Activated CD4-positive, alpha-beta T cell treated with anti-CD3 and anti-CD28 coated beads for 1 hour (primary cell): Measurements from ENCODE around the gene POU6F2.

ENCODE experiments used
- DNase-seq: peaks from one replicate; pipeline ENCODE4 v3.0.0-alpha.2; 2020

POU6F2 gene

DNA sequence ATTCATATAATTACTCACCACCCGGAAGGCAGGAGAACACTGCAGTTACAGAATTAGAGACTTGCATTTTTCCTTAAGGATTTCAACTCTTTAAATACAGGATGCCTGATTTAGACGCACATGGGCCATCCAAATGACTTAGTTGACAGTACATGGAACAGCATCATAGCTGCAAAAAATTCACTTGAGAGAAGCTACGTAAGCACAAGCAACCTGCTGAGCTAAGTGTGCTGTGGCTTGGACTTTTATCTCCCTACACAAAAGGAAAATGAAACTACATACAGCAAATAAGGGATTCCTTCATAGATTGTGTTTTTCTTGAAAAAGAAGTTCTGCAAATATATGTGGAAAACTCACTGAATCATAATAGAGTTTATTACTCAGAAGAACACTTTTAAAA lies 152.6 kb downstream of the POU6F2 start:
- no peak for DNase-seq

DNA sequence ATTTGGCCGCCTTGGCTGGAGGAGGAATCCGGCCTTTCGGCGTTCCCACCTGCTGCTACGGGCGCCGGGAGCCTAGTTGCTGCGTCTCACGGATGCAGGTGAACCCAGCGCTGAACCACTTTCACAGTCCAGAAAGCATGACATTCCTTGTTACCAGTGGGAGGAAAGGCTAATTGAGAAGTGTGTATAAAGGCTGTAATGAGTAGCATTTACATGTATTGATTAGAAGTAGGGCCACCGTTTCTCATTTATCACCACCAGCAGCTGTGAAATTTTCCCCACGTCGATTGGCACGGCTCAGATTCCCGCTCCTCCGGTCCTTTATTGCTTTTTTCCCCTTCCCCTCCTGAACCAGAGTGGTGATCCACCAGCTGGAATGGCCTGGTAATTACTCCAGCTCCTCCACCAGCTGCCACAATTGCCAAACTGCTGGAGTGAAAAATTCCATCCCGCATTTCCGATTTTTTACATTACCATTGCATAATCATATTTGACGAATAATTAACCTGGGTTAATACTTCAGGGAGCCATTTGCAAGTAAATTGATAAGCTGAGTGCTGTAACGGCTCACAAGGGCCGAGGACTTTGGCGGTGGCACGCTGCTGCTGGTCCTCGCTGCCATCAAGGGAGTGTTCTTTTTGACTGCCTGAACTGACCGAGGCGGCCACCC lies 153.3 kb downstream of the POU6F2 start:
- DNase-seq = no peak

GRCh38 chr7:39132306-39132705 lies 154.6 kb downstream of the POU6F2 start:
- no peak for DNase-seq

DNA sequence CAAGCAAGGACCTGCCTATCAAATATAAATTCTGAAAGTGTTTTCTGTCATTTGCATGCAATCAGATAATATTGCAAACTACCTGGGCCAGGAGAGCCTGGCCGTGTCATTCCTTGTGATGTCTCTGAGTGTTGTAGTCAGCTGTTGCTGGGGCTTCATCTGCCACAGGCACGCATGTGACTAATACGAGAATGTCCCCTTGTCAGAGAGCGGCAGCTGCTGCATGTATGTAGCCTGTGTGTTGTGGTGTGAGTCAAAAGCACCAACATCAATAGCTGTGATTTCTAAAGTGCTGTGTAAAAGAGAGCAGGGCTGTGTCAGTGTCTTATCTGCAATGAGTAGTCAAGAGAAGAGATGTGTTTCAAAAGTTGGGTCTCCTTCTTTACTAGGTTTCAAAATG lies 155.4 kb downstream of the POU6F2 start:
- DNase-seq = no peak

DNA sequence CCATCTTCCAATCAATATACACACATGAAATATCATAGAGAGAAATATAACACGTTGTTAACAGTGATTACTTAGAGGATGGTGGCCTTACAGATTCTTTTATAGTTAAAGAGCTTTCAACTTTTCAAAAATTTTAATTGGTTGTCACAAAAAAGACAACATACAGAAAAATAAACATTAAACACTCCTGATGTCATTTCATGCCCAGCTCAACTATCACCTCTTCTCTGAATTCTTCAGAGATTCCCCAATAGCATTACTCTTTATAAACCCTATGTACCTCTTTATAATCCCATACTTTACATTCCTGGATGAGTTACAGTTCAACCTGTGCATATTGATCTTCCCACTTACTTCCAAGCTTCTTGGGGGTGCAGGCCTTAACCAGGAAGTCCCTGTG lies 159.8 kb downstream of the POU6F2 start:
- DNase-seq = no peak

DNA sequence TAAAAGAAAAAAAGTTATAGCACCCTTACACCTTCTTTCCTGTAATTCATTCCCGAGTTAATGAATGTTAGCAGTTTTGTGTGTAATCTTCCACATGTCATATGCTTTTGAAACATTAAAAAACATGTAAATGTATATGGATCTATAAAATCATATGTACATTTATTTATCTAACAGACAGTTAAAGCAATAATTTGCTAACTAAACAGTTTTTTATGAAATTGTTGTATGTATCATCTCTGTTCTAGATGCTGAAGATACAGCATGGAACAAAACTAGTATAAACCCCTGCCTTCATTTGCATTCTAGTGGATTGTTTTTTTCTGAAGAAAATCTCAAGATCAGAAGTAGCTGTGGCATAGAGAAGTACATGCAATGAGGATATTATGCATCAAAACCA lies 165.0 kb downstream of the POU6F2 start:
- DNase-seq = no peak

DNA sequence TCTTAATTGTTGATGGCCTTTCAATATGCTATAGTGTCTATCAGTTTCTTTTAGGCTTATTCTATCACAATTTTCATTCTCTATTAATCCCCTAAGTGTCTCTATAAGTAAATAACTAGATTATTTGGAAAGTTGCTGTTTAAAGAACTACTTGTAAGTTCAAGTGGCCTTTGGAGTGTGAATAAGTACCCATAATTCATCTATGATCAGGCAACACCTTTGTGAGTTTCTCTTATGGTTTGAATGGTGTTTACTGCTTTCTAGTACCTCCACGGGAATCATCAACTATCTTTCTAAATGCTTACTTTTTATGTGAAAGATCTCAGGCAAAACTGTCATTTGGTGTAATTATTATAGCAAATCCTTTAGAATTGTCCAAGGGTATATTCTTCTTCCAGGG lies 166.7 kb downstream of the POU6F2 start:
- DNase-seq = no peak

GRCh38 chr7:39145283-39145682 lies 167.6 kb downstream of the POU6F2 start:
- no peak for DNase-seq

GRCh38 chr7:39145935-39146334 lies 168.2 kb downstream of the POU6F2 start:
- DNase-seq = no peak

DNA sequence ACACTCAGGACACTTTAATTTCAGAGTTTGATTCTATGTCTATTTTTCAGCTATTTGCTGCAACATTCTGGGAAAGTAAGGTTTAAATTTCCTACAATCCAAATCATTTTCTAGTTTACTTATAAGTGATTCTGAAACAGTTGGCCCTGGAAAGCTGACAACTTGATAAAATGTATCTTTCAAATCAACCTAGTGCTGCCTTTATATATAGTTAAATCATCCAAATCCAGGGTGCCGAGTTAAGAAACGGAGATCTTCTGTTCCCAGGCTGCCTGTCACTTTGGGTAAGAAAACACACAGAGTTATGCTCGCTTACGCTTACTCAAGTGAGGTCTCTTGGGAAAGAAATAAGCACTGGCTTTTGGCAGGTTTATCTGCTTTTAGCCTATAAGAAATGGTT lies 175.0 kb downstream of the POU6F2 start:
- no peak for DNase-seq

DNA sequence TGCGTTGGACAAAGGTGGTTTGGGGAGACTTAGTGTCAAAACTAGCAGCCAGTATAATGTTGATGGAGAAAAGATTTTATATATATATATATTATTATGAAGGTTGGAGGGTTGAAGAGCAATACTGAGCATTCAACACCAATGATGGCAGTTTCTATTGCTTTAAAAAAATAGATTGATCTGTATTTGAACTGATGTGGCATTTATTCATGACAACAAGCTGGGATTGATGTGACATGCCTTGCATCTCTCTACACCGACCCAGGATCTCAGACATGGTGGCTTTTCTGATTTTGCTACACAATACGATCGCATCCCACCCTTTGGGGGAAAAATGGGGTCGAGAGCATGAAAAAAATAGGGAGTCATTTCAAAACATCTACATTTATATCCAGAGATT lies 175.4 kb downstream of the POU6F2 start:
- DNase-seq = no peak

GRCh38 chr7:39153647-39154046 lies 175.9 kb downstream of the POU6F2 start:
- DNase-seq = no peak

DNA sequence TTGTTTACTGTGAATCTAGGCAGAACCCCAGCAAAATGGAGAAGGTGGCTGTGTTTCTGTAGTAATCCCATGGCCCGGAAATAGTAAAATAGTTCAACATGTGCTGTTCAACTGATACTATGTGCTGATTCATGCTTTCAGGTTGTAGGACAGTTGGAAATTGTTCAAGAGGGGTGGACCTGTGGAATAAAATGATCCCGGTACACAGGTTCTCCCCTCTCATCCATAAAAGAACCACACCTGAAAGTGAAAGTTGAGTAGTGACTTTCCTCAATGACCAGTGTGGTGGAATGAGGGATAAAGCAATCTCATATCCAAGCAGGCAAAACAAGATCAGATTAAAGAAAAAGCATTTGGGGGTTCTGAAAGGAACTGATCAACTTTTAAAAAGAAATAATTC lies 177.1 kb downstream of the POU6F2 start:
- no peak for DNase-seq

- DNase-seq = no peak
These were observed 180.7 kb downstream of the POU6F2 start for GRCh38 chr7:39158367-39158766.

- no peak for DNase-seq
These were observed 184.2 kb downstream of the POU6F2 start for GRCh38 chr7:39161903-39162302.

DNA sequence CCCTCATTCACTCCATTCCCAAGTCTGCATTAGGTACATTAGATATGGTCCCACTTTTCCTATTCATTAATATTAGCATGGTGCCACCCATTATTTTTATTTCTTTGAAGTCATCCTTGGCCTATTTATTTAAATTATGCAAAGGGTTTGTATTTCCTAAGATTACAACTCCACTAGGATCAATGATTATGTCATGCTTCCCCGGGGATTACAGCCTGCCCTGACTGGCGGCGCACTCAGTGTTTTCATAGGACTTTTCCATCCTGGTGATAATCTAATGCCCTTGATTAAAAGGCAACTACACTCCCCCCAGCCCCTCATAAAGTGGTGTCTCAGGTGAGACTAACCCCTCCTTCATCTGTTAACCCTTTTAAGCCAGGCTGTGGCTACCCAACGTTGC lies 187.2 kb downstream of the POU6F2 start:
- no peak for DNase-seq

GRCh38 chr7:39168403-39169098 lies 190.8 kb downstream of the POU6F2 start:
- no peak for DNase-seq

DNA sequence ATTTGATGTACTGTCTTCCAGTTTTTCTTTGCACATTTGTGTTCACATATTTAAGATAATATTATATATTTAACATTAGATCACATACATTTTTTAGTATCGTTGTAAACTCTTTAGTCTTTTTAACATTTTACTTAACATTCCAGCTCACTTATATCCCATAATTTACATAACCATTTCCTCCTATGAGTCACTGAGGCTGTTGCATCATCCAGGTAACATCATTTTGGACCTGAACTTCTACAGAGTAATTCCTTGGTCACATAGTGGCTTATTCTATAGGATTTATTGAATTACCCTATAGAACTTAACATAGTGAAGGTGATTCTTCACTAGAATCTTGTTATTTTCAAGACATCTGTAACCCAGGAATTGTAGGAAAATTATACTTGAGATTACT lies 194.4 kb downstream of the POU6F2 start:
- DNase-seq = no peak

DNA sequence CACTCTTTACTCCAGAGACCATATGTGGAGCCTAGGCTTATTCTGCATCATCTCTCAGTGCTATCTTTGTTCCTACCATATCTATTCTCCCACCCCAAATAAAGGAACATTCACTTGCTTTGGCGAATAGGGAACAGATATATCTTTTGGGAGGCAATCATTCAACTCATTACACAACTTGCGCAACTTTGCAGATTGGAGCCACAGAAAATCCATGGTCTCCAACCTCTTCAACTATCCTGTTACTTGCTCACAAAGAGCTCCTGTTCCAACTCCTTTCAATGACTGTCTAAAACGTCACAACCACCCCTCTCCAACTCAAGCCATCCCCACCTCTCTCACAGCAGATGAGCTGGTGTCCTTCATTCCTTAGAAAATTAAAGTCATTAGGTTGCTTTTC lies 203.7 kb downstream of the POU6F2 start:
- no peak for DNase-seq

- DNase-seq = no peak
These were observed 206.1 kb downstream of the POU6F2 start for GRCh38 chr7:39183796-39184195.

DNA sequence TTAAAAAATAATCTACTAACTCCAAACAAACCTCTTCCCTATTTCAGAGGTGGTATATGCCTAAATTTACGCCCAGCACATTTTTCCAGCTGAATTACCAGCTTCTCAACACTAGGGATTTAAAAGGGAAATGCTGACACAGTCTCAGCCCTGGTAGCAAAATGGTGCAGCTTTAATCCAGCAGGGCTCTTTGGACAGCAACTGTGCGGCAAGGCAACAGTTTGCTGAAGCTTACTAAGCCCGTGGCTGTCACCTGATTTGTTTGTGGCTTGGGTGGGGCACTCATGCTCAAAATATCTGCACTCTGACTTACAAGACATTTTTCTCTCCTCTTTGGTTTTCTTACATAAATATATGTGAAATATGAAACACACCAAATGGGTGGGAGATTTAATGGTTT lies 206.7 kb downstream of the POU6F2 start:
- no peak for DNase-seq

GRCh38 chr7:39186131-39186530 lies 208.4 kb downstream of the POU6F2 start:
- DNase-seq = no peak

DNA sequence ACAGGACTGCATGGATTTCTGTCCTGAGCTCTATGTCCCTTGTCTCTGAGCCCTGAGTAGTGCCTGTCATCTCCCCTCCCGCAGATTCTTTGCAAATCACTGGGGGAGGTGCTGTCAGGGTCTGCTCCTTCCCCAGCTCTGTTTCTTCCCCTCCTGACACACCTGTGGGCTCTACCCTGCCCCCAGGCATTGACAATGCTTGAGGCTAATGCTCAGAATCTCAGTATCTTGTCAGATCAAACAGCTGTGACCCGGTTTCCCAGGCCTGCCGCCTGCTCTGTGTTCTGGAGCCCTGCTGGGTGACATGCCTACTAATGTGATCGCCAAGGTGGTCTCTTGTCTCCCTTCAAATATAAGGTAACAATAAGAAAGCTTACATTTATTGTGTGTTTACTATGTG lies 209.0 kb downstream of the POU6F2 start:
- DNase-seq = no peak

DNA sequence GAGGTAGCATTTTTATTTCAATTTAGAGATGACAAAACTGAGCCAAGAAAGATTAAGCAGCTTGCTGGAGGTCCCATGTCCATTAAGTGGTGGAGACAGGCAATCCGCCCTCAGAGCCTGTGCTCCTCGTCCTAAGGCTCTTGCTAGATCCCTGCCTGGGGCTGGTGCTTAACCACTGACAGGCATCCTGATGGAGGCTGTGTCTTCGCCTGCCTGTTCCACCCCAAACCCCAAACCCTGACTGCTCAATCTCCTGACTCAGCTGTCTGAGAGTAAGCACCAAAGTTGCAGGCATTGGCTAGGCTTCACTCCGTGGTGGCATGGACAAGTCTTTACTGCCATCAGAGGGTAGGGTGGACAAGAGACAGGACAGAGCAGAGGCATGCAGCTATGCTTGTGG lies 209.4 kb downstream of the POU6F2 start:
- DNase-seq = no peak

GRCh38 chr7:39192476-39192875 lies 214.8 kb downstream of the POU6F2 start:
- no peak for DNase-seq
